ENCODE results near the gene PCBP4.

Gene PCBP4

DNA sequence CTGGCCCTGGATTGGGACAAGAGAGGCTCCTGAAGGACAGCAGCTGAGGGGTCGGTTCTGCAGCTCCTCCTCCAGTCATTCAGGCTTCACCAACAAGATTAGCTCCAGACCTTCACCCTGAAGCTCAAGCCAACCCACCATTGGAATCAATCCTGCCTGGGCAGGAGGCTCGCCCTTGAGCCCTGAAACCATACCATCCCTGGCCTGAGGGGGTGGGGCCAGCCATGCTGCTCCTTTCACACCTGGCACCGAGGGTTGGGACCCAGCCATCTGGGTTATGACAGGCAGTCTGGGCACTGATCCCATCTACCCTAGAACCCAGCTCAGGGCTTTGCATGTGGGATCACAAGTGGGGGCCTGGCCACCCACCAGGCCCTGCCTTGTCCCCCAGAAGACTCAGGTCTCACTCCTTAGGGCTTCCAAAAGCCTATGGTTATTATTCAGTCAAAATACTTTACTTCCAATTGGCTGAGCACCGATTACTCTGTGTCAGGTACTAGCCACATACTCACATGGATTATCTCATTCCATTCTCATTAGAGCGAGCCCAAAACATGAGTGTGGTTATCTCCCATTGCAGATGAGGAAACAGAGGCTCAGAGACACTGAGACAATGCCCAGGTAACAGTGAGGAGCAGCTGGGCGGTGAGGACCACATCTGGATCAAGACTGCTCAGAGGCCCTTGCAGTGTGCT lies 3.5 kb upstream of the PCBP4 start:
- no peak for DNase-seq (ENCODE audit: low read depth)

- DNase-seq (ENCODE audit: low read depth): no peak
Observed at GRCh38 chr3:51969841-51970240, 2.6 kb upstream of the PCBP4 start.

GRCh38 chr3:51968883-51969678 lies 1.8 kb upstream of the PCBP4 start:
- DNase-seq (ENCODE audit: low read depth): no peak

- DNase-seq (ENCODE audit: low read depth): no peak
Observed at GRCh38 chr3:51968170-51968775, 1.0 kb upstream of the PCBP4 start.

DNA sequence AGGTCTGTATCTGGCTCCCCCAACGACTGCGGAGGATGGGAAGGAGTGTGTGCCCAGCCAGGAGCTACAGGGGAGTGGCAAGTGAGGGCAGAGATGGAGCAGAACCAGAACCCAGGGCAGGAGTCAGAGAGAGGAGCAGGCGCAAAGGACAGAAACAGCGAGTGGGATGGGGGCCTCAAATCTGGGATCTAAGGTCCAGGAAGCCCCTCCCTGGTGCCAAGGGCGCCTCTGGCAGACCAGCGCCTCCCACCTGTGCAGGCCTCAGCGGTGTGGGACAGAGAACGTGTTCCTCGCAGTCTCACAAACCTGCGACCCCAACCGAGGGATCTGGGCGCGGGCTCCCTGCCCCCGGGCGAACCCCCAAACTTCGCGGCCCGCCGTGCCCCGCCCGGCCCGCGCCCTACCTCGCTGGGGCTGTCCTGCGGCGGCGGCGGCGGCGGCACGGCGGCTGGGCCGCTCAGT lies 301 bp downstream of the PCBP4 start:
- no peak for DNase-seq (ENCODE audit: low read depth)

- no peak for DNase-seq (ENCODE audit: low read depth)
Observed at GRCh38 chr3:51966486-51966885, 768 bp downstream of the PCBP4 start.

DNA sequence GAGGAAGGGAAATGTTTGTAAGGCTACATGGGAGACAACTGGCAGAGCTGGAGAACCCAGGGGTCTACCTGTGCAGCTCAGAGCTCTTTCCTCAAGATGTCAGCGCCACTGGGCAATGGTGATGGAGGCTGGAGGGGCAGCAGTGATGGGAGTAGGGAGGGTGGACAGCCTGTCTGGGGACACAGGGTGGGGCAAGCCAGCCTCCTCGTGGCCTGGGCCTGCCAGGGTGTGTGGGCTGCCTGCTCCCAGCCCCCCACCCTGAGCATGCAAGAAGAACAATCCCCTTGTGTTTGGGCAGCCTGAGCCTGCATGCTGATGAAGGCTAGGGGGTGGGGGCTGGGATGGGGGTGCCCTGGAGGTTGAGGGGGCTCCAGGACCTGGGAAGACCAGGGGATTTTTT lies 1.2 kb downstream of the PCBP4 start:
- no peak for DNase-seq (ENCODE audit: low read depth)

- no peak for DNase-seq (ENCODE audit: low read depth)
Observed at GRCh38 chr3:51964521-51964920, 2.7 kb downstream of the PCBP4 start.

DNA sequence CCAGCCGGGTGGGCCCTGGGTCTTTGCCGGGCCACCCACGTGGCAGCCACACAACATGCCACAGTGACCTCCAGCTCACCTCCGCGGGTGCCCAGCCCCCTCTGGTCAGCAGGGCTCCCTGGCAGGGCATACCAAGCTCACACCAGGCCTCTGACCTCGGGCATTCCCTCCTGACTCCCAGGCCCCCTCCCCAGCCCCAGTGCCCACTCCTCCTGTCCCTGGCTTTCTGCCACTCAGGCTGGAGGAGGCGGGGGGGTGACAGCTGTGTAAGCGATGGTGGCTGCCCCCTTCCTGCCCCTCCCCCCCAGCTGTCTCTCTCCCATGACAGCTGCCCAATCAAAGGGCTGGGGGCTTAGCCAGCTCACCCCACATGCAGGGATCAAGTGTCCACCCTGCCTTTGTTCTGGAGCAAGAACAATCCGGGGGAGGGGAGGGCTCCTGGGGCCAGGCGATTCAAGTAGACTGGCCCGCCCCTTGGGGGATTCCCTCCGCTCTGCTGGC lies 3.3 kb downstream of the PCBP4 start:
- no peak for DNase-seq (ENCODE audit: low read depth)

DNA sequence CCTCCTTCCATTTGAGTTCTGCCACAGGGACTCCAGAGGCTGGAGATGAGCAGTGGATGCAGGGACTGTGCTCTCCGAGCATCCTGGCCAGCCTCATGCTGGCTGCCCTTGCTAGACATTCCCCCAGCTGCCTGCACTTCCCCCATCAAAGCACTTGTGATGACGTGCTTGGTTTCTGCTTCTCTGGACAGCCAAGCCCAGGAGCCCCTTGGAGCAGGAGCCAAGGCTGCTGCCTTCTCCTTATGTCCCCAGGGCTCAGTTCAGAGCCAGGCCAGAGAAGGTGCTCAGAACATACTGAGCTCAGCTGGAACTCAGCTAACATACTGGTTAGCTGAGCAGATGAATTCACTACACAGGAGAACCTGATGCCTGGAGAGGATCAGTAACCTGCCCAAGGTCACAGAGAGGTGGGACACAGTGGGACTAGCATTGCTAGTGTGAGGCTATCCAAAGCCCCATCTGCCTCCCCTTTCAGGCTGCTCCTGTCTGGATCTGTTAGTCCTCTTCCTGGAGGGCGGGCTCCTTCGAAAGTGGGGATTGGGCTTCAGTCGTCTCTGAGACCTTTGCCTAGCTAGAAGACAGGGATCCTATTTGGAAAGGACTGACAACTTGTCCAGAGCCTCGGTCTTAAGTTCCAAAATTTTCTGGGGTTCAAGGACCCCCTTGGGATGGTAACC lies 4.3 kb downstream of the PCBP4 start:
- DNase-seq (ENCODE audit: low read depth): no peak

- DNase-seq (ENCODE audit: low read depth): no peak
Observed at GRCh38 chr3:51961602-51962569, 5.4 kb downstream of the PCBP4 start.

DNA sequence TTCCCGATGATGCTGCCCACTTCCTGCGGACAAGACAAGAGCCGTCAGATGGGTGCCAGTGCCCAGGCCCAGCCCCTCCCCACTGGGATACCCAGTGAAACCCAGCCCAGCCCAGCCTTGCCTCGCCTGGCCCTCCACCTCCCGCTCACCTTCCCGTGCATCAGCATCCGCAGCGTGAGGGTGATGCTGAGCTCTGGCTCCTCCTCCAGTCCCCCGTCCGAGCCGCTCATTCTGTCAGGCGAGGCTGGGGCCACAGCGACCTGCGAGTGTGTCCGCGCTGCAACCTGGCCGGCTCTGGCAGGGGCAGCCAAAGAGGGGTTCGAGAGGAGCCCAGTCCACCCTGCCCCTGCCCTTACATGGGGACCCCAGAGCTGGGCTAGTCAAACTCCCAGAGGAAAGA lies 6.2 kb downstream of the PCBP4 start:
- DNase-seq (ENCODE audit: low read depth): no peak

DNA sequence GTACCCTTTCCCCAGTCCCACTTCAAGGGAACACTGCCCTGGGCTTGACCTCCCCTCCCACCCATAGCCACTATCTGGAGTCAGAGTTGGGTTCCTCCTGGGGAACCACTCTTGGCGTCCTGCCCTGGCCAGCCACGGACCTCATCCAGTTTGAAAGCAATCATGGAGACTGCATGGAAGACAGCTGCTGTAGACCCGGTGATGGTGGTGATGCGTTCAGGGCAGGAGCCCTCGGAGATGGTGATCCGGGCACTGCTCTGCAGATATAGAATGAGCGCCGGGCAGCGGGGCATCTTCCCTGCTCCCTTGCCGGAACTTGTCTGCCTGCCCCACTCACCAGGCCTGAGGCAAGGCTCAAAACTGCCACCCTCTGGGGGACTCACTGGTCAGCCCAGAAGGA lies 6.9 kb downstream of the PCBP4 start:
- no peak for DNase-seq (ENCODE audit: low read depth)

GRCh38 chr3:51959651-51960050 lies 7.6 kb downstream of the PCBP4 start:
- no peak for DNase-seq (ENCODE audit: low read depth)

DNA sequence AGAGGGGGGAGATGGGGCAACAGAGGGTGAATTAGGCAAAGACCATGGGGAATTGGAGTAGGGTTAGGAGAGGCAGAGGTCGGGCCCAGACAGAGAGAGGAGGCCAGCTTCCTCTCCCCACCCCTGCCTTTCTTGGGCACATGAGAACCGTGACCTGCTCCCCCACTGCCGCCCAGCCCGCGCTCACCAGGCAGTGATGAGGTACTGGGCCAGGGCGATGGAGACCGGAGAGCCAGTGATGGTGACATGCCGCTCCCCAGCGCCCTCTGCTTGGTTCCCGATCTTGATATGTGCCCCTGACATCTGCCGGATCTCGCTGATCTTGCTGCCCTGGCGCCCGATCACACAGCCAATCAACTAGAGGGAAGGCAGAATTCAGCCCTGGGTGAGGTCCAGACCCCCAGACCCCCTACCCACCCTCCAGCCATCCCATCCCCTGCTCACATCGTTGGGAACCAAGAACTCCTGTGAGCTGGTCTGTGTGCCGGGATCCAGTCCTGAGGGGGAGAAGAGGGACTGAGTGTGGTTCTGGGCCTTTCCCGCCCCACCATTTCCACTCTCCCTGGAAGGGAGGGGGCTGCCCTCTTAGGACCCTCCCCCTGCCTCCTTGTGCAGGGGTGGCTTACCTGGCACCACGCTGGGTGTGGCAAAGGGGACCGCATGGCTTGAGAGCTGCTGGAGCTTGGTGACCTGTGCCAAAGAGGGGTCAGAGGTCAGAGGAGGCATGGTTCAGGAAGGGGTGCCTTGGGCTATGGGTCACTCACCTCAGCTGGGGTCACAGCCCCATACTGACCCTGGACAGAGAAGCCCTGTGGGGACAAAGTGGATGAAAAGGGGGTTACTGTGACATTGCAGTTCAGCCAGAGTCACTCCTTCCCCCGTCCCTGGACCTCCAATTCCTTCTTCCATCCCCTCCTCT lies 8.4 kb downstream of the PCBP4 start:
- no peak for DNase-seq (ENCODE audit: low read depth)

GRCh38 chr3:51957520-51958205 lies 9.6 kb downstream of the PCBP4 start:
- no peak for DNase-seq (ENCODE audit: low read depth)

- DNase-seq (ENCODE audit: low read depth): no peak
Observed at GRCh38 chr3:51955893-51956770, 11.1 kb downstream of the PCBP4 start.

DNA sequence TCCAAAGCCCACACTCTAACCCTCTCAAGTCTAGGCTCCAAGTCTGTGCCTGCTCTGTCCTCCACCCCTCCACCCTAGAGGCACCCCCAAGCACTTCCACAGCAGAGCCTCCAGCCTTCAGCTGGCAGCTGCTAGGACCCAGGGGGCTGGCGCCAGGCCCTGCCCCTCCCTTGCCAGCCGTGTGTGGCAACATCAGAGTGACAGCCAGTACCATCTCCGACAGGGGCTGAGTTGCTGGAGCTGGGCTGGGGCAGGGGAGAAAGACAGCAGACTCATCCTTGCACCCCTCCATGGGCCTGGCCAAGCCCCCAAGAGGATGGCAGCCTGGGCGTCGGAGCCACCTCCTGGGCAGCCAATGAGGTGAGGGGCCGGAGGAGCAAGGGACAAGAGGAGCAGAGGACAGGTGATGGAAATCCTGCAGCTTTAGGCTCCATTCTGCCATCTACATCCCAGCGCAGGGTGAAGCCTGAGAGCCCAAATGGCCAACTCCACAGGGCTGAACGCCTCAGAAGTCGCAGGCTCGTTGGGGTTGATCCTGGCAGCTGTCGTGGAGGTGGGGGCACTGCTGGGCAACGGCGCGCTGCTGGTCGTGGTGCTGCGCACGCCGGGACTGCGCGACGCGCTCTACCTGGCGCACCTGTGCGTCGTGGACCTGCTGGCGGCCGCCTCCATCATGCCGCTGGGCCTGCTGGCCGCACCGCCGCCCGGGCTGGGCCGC lies 11.9 kb downstream of the PCBP4 start, which contains the start of gene GPR62:
Gene GPR62, plus strand, starts transcription at position 207 of the 718 bp plus-strand sequence. Its CDS starts 272 bp downstream, at position 479.
- no peak for DNase-seq (ENCODE audit: low read depth)

All from stimulated activated CD8-positive, alpha-beta memory T cell treated with anti-CD3 and anti-CD28 coated beads, Interleukin-12 subunit alpha, Interleukin-12 subunit beta, amount 100 ng/mL, for 4 hours (primary cell).